Measurements from ENCODE around the gene GMDS. TPM values are rescaled to one million over a fixed set of nuclear protein-coding genes. Genes with fewer than 3 reads are reported as not detected.

The GMDS gene
- polyA plus RNA-seq, 1 donor (not counting 4 experiments of a cell fraction or from before 2014, with no cell fraction given), result 22.1 TPM

GRCh38 chr6:1662534-1662933 lies 582.9 kb downstream of the GMDS start:
- Histone ChIP-seq H3K4me2 (ENCODE audit: control insufficient read depth, extremely low read depth, insufficient read depth, low read depth, low read length) (no peak overlapping the region), H4K20me1 (ENCODE audit: control insufficient read depth, extremely low read depth, insufficient read depth, low read length) (no peaks in the 10 kb centered on the region), H3K27ac (ENCODE audit: control insufficient read depth, insufficient read depth, low read length) (no peak overlapping the region), H3K9me3 (ENCODE audit: control insufficient read depth, low read depth, low read length) (no peaks in the 10 kb centered on the region), H3K36me3 (ENCODE audit: control insufficient read depth in 2 of 2, extremely low read depth in 1 of 2, insufficient read depth in 2 of 2, low read length in 2 of 2) (no peaks in the 10 kb centered on the region), H3K4me3 (ENCODE audit: control insufficient read depth in 2 of 3, extremely low read depth in 1 of 3, insufficient read depth in 2 of 3, low read depth in 1 of 3, low read length in 3 of 3) (no peak overlapping the region), H3K9ac (ENCODE audit: control insufficient read depth, extremely low read depth, insufficient read depth, low read length) (no peak overlapping the region), H3K79me2 (ENCODE audit: control insufficient read depth, insufficient read depth, low read length) (no peaks in the 10 kb centered on the region), H3K27me3 (ENCODE audit: control insufficient read depth, extremely low read depth, insufficient read depth, low read length) (no peaks in the 10 kb centered on the region), H3K9me1 (ENCODE audit: control insufficient read depth, extremely low read depth, insufficient read depth, low read length) (no peaks in the 10 kb centered on the region), H3K4me1 (ENCODE audit: control insufficient read depth, extremely low read depth, insufficient read depth, low read length) (no peaks in the 10 kb centered on the region), H2AFZ (ENCODE audit: control insufficient read depth, low read length) (no peak overlapping the region)
- dilution Hi-C loops (cut with MboI; ENCODE audit: extremely low pct_ligation_motif_present, low sequenced_read_pairs), result no loop called here
- DNase-seq (ENCODE audit: low read depth, low spot score) (no peak), FAIRE-seq (no peak)
- TF ChIP-seq, protein P1, sequence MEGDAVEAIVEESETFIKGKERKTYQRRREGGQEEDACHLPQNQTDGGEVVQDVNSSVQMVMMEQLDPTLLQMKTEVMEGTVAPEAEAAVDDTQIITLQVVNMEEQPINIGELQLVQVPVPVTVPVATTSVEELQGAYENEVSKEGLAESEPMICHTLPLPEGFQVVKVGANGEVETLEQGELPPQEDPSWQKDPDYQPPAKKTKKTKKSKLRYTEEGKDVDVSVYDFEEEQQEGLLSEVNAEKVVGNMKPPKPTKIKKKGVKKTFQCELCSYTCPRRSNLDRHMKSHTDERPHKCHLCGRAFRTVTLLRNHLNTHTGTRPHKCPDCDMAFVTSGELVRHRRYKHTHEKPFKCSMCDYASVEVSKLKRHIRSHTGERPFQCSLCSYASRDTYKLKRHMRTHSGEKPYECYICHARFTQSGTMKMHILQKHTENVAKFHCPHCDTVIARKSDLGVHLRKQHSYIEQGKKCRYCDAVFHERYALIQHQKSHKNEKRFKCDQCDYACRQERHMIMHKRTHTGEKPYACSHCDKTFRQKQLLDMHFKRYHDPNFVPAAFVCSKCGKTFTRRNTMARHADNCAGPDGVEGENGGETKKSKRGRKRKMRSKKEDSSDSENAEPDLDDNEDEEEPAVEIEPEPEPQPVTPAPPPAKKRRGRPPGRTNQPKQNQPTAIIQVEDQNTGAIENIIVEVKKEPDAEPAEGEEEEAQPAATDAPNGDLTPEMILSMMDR (optimal IDR thresholded peaks at IDR 0.05 in 1 of 3, IDR thresholded peaks at IDR 0.05 in 1 of 3, conservative IDR thresholded peaks at IDR 0.05 in 1 of 3; ENCODE audit: extremely low read depth in 1 of 3, insufficient read depth in 2 of 3, low read length in 3 of 3), result no peak
- no peak for TF ChIP-seq EZH2 (IDR thresholded peaks at IDR 0.05; ENCODE audit: low read length)

DNA sequence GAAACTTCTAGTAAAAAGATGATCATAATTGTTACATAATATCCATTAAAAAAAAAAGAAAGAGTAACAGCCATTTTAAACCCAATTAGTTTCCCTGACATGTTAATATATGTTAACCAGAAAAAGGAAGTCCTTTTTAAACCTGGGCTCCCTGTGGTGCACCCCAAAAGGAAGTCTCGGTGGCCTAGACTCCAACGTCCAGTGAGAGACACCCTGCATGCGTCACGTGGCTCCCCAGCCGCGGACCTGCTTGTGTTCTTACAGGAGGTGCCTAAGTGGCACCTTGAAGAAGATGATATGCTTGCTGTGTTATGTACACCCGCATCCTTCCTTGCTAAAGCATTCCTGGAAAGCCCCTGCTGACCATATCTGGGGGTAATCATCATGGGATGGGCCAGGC lies 585.6 kb downstream of the GMDS start:
- H3K79me2 ChIP-seq (ENCODE audit: control insufficient read depth, insufficient read depth, low read length), result no peaks in the 10 kb centered on the region
- FAIRE-seq (no peak), DNase-seq (ENCODE audit: low read depth, low spot score) (no peak)
- no peak overlapping the region for H3K9ac ChIP-seq (ENCODE audit: control insufficient read depth, extremely low read depth, insufficient read depth, low read length)
- H3K27me3 ChIP-seq (ENCODE audit: control insufficient read depth, extremely low read depth, insufficient read depth, low read length), result no peaks in the 10 kb centered on the region
- H4K20me1 ChIP-seq (ENCODE audit: control insufficient read depth, extremely low read depth, insufficient read depth, low read length), result no peaks in the 10 kb centered on the region
- H3K4me1 ChIP-seq (ENCODE audit: control insufficient read depth, extremely low read depth, insufficient read depth, low read length), result no peaks in the 10 kb centered on the region
- no peaks in the 10 kb centered on the region for H3K9me3 ChIP-seq (ENCODE audit: control insufficient read depth, low read depth, low read length)
- TF ChIP-seq EZH2 (IDR thresholded peaks at IDR 0.05; ENCODE audit: low read length), result no peak
- TF ChIP-seq, protein P1 (optimal IDR thresholded peaks at IDR 0.05 in 1 of 3, IDR thresholded peaks at IDR 0.05 in 1 of 3, conservative IDR thresholded peaks at IDR 0.05 in 1 of 3; ENCODE audit: extremely low read depth in 1 of 3, insufficient read depth in 2 of 3, low read length in 3 of 3), result no peak
- H3K9me1 ChIP-seq (ENCODE audit: control insufficient read depth, extremely low read depth, insufficient read depth, low read length), result no peaks in the 10 kb centered on the region
- H3K36me3 ChIP-seq (ENCODE audit: control insufficient read depth in 2 of 2, extremely low read depth in 1 of 2, insufficient read depth in 2 of 2, low read length in 2 of 2), result no peaks in the 10 kb centered on the region
- H3K4me2 ChIP-seq (ENCODE audit: control insufficient read depth, extremely low read depth, insufficient read depth, low read depth, low read length), result no peak overlapping the region
- H2AFZ ChIP-seq (ENCODE audit: control insufficient read depth, low read length), result no peak overlapping the region
- dilution Hi-C loops (cut with MboI; ENCODE audit: extremely low pct_ligation_motif_present, low sequenced_read_pairs), result no loop called here
- no peak overlapping the region for H3K4me3 ChIP-seq (ENCODE audit: control insufficient read depth in 2 of 3, extremely low read depth in 1 of 3, insufficient read depth in 2 of 3, low read depth in 1 of 3, low read length in 3 of 3)
- H3K27ac ChIP-seq (ENCODE audit: control insufficient read depth, insufficient read depth, low read length), result no peak overlapping the region

Data from keratinocyte (primary cell).